Measurements from ENCODE around the gene TTLL10. TPM values are rescaled to one million over a fixed set of nuclear protein-coding genes. Genes with fewer than 3 reads are reported as not detected.
A peak's percentile ranks its signal among the peaks of the same experiment; 100 is the strongest.

TTLL10 gene
- total and polyA plus RNA-seq, 8 donors: 0.13 to 6.4 (median 0.46) TPM; not detected in 5

DNA sequence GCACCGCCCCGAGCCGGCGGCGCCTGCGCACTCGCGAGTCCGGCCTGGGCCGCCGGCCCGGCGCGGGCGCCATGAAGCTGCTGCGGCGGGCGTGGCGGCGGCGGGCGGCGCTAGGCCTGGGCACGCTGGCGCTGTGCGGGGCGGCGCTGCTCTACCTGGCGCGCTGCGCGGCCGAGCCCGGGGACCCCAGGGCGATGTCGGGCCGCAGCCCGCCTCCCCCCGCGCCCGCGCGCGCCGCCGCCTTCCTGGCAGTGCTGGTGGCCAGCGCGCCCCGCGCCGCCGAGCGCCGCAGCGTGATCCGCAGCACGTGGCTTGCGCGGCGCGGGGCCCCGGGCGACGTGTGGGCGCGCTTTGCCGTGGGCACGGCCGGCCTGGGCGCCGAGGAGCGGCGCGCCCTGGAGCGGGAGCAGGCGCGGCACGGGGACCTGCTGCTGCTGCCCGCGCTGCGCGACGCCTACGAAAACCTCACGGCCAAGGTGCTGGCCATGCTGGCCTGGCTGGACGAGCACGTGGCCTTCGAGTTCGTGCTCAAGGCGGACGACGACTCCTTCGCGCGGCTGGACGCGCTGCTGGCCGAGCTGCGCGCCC is 58.6 kb downstream of the TTLL10 start, which contains the start of gene B3GALT6:
B3GALT6 (plus strand) TSS at position 30 of the 588 bp plus-strand sequence; CDS start at position 72, 42 bp downstream.
- no peak for TF ChIP-seq EP300 (IDR thresholded peaks at IDR 0.05)
- peak within 1 kb of the TSS; percentile 91 to 100 (median 98) for H3K4me3 ChIP-seq
- H3K27ac ChIP-seq: peak within 1 kb of the TSS; percentile 86 to 99 (median 96)
- H3K36me3 ChIP-seq: peaks cover 15 to 46% (median 36%) of the 10 kb centered on the region in 4 donors
- H3K9me3 ChIP-seq: peaks cover 0 to 3% (median 0%) of the 10 kb centered on the region in 4 donors
- WGBS, 5 donors: 1 to 10% (median 6%) methylated on average over 21 to 100 of the region's 100 CpGs; no CpG with 5 or more reads in 1 of the 5 donors
- H3K27me3 ChIP-seq: peaks cover 0 to 10% (median 5%) of the 10 kb centered on the region in 3 donors
- intact Hi-C loops (cut with DNase I; ENCODE audit: low total_unique reads): no loop called here
- peaks cover 28 to 71% (median 53%) of the 10 kb centered on the region in 4 donors for H3K4me1 ChIP-seq
- DNase-seq: no peak

DNA sequence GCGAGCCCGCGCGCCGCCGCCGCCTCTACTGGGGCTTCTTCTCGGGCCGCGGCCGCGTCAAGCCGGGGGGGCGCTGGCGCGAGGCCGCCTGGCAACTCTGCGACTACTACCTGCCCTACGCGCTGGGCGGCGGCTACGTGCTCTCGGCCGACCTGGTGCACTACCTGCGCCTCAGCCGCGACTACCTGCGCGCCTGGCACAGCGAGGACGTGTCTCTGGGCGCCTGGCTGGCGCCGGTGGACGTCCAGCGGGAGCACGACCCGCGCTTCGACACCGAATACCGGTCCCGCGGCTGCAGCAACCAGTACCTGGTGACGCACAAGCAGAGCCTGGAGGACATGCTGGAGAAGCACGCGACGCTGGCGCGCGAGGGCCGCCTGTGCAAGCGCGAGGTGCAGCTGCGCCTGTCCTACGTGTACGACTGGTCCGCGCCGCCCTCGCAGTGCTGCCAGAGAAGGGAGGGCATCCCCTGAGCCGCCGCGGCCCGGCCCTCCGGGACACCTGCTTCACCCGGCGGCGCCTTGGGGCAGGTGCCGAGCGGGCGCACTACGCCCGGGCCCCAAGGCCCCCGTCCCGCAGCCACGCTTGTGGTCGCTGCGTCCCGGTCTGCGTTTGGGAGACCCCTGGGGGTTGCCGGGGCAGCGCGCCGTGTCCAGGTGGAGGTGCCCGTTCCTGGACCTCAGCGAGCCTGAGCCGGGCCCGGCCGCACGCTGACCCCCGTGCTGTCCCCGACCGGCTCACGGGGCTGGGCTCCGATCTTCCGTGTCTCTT is 59.3 kb downstream of the TTLL10 start:
- TF ChIP-seq POLR2A (IDR thresholded peaks at IDR 0.05) (no peak), EP300 (IDR thresholded peaks at IDR 0.05) (no peak), POLR2AphosphoS5 (IDR thresholded peaks at IDR 0.05) (no peak)
- TF ChIP-seq, protein P1, sequence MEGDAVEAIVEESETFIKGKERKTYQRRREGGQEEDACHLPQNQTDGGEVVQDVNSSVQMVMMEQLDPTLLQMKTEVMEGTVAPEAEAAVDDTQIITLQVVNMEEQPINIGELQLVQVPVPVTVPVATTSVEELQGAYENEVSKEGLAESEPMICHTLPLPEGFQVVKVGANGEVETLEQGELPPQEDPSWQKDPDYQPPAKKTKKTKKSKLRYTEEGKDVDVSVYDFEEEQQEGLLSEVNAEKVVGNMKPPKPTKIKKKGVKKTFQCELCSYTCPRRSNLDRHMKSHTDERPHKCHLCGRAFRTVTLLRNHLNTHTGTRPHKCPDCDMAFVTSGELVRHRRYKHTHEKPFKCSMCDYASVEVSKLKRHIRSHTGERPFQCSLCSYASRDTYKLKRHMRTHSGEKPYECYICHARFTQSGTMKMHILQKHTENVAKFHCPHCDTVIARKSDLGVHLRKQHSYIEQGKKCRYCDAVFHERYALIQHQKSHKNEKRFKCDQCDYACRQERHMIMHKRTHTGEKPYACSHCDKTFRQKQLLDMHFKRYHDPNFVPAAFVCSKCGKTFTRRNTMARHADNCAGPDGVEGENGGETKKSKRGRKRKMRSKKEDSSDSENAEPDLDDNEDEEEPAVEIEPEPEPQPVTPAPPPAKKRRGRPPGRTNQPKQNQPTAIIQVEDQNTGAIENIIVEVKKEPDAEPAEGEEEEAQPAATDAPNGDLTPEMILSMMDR (IDR thresholded peaks at IDR 0.05): no peak
- 78 to 91% (median 83%) methylated on average over 57 to 98 of the region's 98 CpGs for WGBS, 5 donors
- DNase-seq: no peak
- peaks cover 0 to 16% (median 12%) of the 10 kb centered on the region in 3 donors for H3K27me3 ChIP-seq
- H3K4me1 ChIP-seq: peaks cover 35 to 71% (median 59%) of the 10 kb centered on the region in 4 donors
- peak overlapping the region; percentile 39 to 50 (median 40) for H3K4me3 ChIP-seq
- intact Hi-C loops (cut with DNase I; ENCODE audit: low total_unique reads): no loop called here
- H3K9me3 ChIP-seq: peaks cover 0 to 3% (median 0%) of the 10 kb centered on the region in 4 donors
- H3K27ac ChIP-seq: peak overlapping the region in 1 of 5 donors; percentile 65
- H3K36me3 ChIP-seq: peaks cover 9 to 40% (median 29%) of the 10 kb centered on the region in 4 donors

DNA sequence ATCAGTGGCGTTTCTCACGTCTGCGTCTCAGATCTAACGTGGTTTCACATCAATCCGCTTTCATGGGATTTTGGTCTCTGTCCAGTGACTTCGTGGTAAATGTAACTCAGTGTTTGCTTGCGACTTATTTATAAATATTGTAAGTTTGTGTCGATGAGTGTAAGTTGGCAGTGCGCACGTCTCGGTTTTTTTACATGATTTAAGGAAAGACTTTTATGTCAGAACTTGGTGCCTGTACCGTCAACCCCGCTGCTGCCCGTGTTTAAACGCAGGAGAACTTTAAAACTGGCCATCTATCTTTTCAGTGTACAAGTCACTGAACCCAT is 59.9 kb downstream of the TTLL10 start:
- Histone ChIP-seq H3K27ac (no peak overlapping the region), H3K9me3 (peaks cover 0 to 3% (median 0%) of the 10 kb centered on the region in 4 donors), H3K27me3 (peaks cover 0 to 22% (median 17%) of the 10 kb centered on the region in 3 donors), H3K4me3 (peak overlapping the region in 1 of 4 donors; percentile 50), H3K4me1 (peaks cover 37 to 71% (median 62%) of the 10 kb centered on the region in 4 donors), H3K36me3 (peaks cover 3 to 34% (median 24%) of the 10 kb centered on the region in 4 donors)
- TF ChIP-seq EP300 (IDR thresholded peaks at IDR 0.05): no peak
- TF ChIP-seq, protein P1 (IDR thresholded peaks at IDR 0.05): no peak
- no peak for TF ChIP-seq POLR2AphosphoS5 (IDR thresholded peaks at IDR 0.05)
- TF ChIP-seq POLR2A (IDR thresholded peaks at IDR 0.05): no peak
- intact Hi-C loops (cut with DNase I; ENCODE audit: low total_unique reads): no loop called here
- no peak for DNase-seq
- 91 to 95% (median 94%) methylated on average over 15 of the region's 15 CpGs for WGBS, 5 donors

- intact Hi-C loops (cut with DNase I; ENCODE audit: low total_unique reads): no loop called here
- Histone ChIP-seq H3K27ac (no peak overlapping the region), H3K4me1 (peaks cover 36 to 66% (median 59%) of the 10 kb centered on the region in 4 donors), H3K36me3 (peaks cover 0 to 27% (median 17%) of the 10 kb centered on the region in 4 donors), H3K27me3 (peaks cover 0 to 30% (median 25%) of the 10 kb centered on the region in 3 donors), H3K9me3 (peaks cover 0 to 3% (median 0%) of the 10 kb centered on the region in 4 donors), H3K4me3 (no peak overlapping the region)
- DNase-seq: no peak
- 93 to 95% (median 95%) methylated on average over 22 to 28 of the region's 28 CpGs for WGBS, 5 donors
- TF ChIP-seq, protein P1 (IDR thresholded peaks at IDR 0.05): no peak
- no peak for TF ChIP-seq POLR2AphosphoS5 (IDR thresholded peaks at IDR 0.05)
- no peak for TF ChIP-seq POLR2A (IDR thresholded peaks at IDR 0.05)
- TF ChIP-seq EP300 (IDR thresholded peaks at IDR 0.05): no peak
These were observed 60.6 kb downstream of the TTLL10 start for GRCh38 chr1:1234180-1234808.

Data from stomach (tissue), 9 donors.